ENCODE data around the gene DAB2IP. TPM values are rescaled to one million over a fixed set of nuclear protein-coding genes. Genes with fewer than 3 reads are reported as not detected.

Gene DAB2IP
- total RNA-seq, 6 experiments from 2014 or later = 23.0 to 28.2 (median 25.7) TPM

DNA sequence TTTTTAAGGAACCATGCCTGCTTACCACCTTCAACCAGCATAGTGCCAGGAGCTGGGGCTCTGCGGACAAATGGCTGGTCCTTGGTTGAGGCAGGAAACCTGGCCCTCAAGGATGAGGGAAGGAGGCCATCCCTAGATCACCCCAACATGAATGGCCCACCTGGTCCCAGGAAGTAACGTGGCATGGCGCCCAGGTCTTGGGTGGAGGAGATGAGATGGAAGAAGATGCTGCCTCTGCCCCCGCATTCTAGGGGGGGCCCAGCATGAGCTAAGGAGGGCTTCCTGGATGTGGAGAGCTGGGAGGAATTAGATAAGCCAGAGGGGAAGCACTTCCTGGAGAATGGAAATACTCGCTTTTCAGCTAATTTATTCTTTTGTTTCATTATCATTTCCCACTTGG is 95.0 kb downstream of the DAB2IP start:
- TF ChIP-seq CTCF (IDR thresholded peaks at IDR 0.05) = no peak
- Mint-ChIP-seq H3K27me3 (ENCODE audit: insufficient read depth) (no peaks in the 10 kb centered on the region), H3K36me3 (ENCODE audit: low read depth) (no peaks in the 10 kb centered on the region), H3K4me1 (ENCODE audit: low read depth) (peaks cover 33% of the 10 kb centered on the region), H3K9me3 (no peaks in the 10 kb centered on the region), H3K27ac (no peak overlapping the region), H3K4me3 (no peak overlapping the region)
- no peak for DNase-seq

- no peaks in the 10 kb centered on the region for H3K36me3 Mint-ChIP-seq (ENCODE audit: low read depth)
- TF ChIP-seq CTCF (IDR thresholded peaks at IDR 0.05) = no peak
- H3K9me3 Mint-ChIP-seq = no peaks in the 10 kb centered on the region
- no peaks in the 10 kb centered on the region for H3K27me3 Mint-ChIP-seq (ENCODE audit: insufficient read depth)
- no peak overlapping the region for H3K4me3 Mint-ChIP-seq
- peaks cover 33% of the 10 kb centered on the region for H3K4me1 Mint-ChIP-seq (ENCODE audit: low read depth)
- no peak for DNase-seq
- H3K27ac Mint-ChIP-seq = no peak overlapping the region; the same call in 1 of the 2 replicates
Measured at GRCh38 chr9:121746866-121747265, 95.4 kb downstream of the DAB2IP start.

- no peaks in the 10 kb centered on the region for H3K36me3 Mint-ChIP-seq (ENCODE audit: low read depth)
- H3K9me3 Mint-ChIP-seq = no peaks in the 10 kb centered on the region
- no peaks in the 10 kb centered on the region; the same call in 1 of the 2 replicates for H3K27me3 Mint-ChIP-seq (ENCODE audit: insufficient read depth)
- H3K4me3 Mint-ChIP-seq = peak overlapping the region; percentile 6; the same call in 1 of the 2 replicates
- H3K4me1 Mint-ChIP-seq (ENCODE audit: low read depth) = peaks cover 37% of the 10 kb centered on the region
- DNase-seq = no peak
- H3K27ac Mint-ChIP-seq = peak overlapping the region; percentile 69; the same call in 1 of the 2 replicates
- no peak for TF ChIP-seq CTCF (IDR thresholded peaks at IDR 0.05)
Measured at GRCh38 chr9:121748074-121748473, 96.6 kb downstream of the DAB2IP start.

DNA sequence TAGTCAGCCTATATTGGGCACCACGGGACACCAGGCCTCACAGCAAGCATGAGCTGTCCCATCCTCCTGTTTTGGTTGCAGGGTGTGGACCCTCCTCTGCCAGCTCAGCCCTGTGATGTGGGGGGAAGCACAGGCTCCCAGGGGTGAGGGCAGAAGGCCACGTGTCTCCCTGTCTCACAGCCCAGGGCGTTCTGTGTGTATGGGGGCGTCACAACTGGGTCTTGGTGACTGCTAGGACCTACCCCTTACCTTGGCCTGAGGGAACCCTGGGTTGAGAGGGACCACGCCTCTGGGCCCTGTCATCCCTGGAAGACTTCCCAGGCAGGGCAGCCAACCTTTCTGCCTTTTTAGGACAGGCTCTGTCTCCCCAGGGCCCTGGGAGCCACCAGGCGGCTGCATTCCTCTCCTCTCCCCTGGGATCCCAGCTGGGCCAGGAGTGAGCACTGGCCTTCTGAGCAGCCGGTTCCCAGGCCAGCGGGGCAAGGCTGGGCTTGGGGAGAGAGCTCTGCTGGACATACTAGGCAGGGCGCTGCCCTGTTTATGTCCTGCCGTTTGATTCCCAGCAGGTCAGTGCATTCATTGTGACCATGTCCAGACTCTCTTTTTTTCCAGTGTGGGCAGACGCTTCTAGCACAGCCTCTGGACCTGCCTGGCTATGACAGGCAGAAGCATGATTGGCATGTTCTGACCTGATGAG is 97.4 kb downstream of the DAB2IP start:
- Mint-ChIP-seq H3K27me3 (ENCODE audit: insufficient read depth) (no peaks in the 10 kb centered on the region; the same call in 1 of the 2 replicates), H3K27ac (peak overlapping the region; percentile 69)

DNA sequence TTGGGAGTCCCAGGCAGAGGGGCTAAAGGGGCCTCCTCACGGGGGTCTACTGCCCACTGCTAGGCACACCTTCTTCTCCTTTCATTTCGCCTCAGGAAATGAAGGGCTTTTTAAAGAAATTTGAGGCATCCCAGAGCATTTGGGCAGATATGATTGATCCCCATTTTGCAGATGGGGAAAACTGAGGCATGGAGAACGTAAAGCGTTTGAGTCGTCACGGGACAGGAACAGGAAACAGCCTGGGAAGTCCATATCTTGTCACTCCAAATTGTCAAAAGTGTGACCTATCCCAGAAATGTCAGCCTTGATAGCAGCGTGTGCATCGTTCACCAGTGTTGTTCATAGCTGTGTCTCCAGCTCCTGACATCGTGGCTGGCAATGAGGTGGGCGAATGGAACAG is 98.2 kb downstream of the DAB2IP start:
- no peak for TF ChIP-seq CTCF (IDR thresholded peaks at IDR 0.05)
- Mint-ChIP-seq H3K4me1 (ENCODE audit: low read depth) (peaks cover 37% of the 10 kb centered on the region), H3K4me3 (no peak overlapping the region), H3K36me3 (ENCODE audit: low read depth) (no peaks in the 10 kb centered on the region), H3K27ac (peak overlapping the region; percentile 4; the same call in 1 of the 2 replicates), H3K9me3 (no peaks in the 10 kb centered on the region), H3K27me3 (ENCODE audit: insufficient read depth) (no peaks in the 10 kb centered on the region; the same call in 1 of the 2 replicates)
- no peak for DNase-seq

More for the DNA sequence above, 97.4 kb downstream of the DAB2IP start:
- Mint-ChIP-seq H3K36me3 (ENCODE audit: low read depth) (no peaks in the 10 kb centered on the region), H3K9me3 (no peaks in the 10 kb centered on the region), H3K4me3 (no peak overlapping the region), H3K4me1 (ENCODE audit: low read depth) (peaks cover 37% of the 10 kb centered on the region)
- no peak for DNase-seq
- no peak for TF ChIP-seq CTCF (IDR thresholded peaks at IDR 0.05)
